Liver (tissue), 9 donors: ENCODE data around the gene NEK7. TPM values are rescaled to one million over a fixed set of nuclear protein-coding genes. Genes with fewer than 3 reads are reported as not detected.

Experiments used
- DNase-seq: peaks from one replicate; pipeline ENCODE4 v3.0.0-alpha.2; 2017; ENCODE audit warnings: low spot score
- H3K27ac ChIP-seq, 2 donors: one replicate each; pipeline ENCODE4 v1.7.0; 2013; ENCODE audit warnings: inconsistent platforms in 2 of 2, low read length in 2 of 2, control low read depth in 1 of 2, low read depth in 1 of 2, mild to moderate bottlenecking in 1 of 2
- H3K27me3 ChIP-seq, 4 donors: one replicate each; pipeline versions ENCODE4 v1.6.1 to v1.7.0; 2013; ENCODE audit warnings: low read length in 3 of 4, inconsistent platforms in 1 of 4, mild to moderate bottlenecking in 1 of 4, moderate library complexity in 1 of 4; ENCODE audit not compliant: control insufficient read depth in 4 of 4, insufficient read depth in 4 of 4
- H3K36me3 ChIP-seq, 4 donors: one replicate each; pipeline versions ENCODE4 v1.6.1 to v1.7.0; 2013; ENCODE audit warnings: low read length in 3 of 4, mild to moderate bottlenecking in 3 of 4, low read depth in 1 of 4, moderate library complexity in 1 of 4; ENCODE audit not compliant: control insufficient read depth in 4 of 4, insufficient read depth in 3 of 4
- H3K4me1 ChIP-seq, 4 donors: one replicate each; pipeline versions ENCODE4 v1.6.1 to v1.7.0; 2013; ENCODE audit warnings: low read length in 3 of 4, mild to moderate bottlenecking in 3 of 4, moderate library complexity in 1 of 4; ENCODE audit not compliant: control insufficient read depth in 4 of 4, insufficient read depth in 4 of 4
- H3K4me3 ChIP-seq, 3 donors: one replicate each; pipeline versions ENCODE4 v1.6.1 to v1.7.0; 2013; ENCODE audit warnings: low read length in 3 of 3, control low read depth in 1 of 3, low read depth in 1 of 3, mild to moderate bottlenecking in 1 of 3
- H3K9ac ChIP-seq, 2 donors: one replicate each; pipeline ENCODE4 v1.7.0; 2013; ENCODE audit warnings: low read length in 2 of 2, mild to moderate bottlenecking in 2 of 2, moderate library complexity in 2 of 2, control low read depth in 1 of 2, low read depth in 1 of 2
- H3K9me3 ChIP-seq, 4 donors: one replicate each; pipeline versions ENCODE4 v1.6.1 to v1.7.0; 2013; ENCODE audit warnings: low read length in 3 of 4; ENCODE audit not compliant: control insufficient read depth in 4 of 4
- EGR1 ChIP-seq, 2 donors: IDR thresholded peaks; 2 replicates each; pipeline ENCODE4 v1.6.1; 2016 to 2018; ENCODE audit warnings: antibody characterized with exemption in 2 of 2, low read depth in 2 of 2
- FOXA1 ChIP-seq: IDR thresholded peaks from 2 replicates; pipeline ENCODE4 v1.6.1; 2016; ENCODE audit warnings: antibody characterized with exemption
- FOXA2 ChIP-seq: IDR thresholded peaks from 2 replicates; pipeline ENCODE4 v1.6.1; 2016; ENCODE audit warnings: antibody characterized with exemption
- GABPA ChIP-seq, 2 donors: IDR thresholded peaks in 1 of 2; conservative IDR thresholded peaks in 1 of 2; 2 replicates each; pipeline ENCODE4 v1.6.1; 2016; ENCODE audit warnings: antibody characterized with exemption in 2 of 2, mild to moderate bottlenecking in 1 of 2, moderate library complexity in 1 of 2
- HNF4A ChIP-seq, 2 donors: conservative IDR thresholded peaks; 2 replicates each; pipeline ENCODE4 v1.6.1; 2016; ENCODE audit warnings: antibody characterized with exemption in 2 of 2, mild to moderate bottlenecking in 2 of 2
- HNF4G ChIP-seq: IDR thresholded peaks from 2 replicates; pipeline ENCODE4 v1.6.1; 2016; ENCODE audit warnings: antibody characterized with exemption
- MAX ChIP-seq: IDR thresholded peaks from 2 replicates; pipeline ENCODE4 v1.6.1; 2016; ENCODE audit warnings: antibody characterized with exemption
- NR2F2 ChIP-seq: IDR thresholded peaks from 2 replicates; pipeline ENCODE4 v1.6.1; 2016; ENCODE audit warnings: antibody characterized with exemption
- RAD21 ChIP-seq, 2 donors: IDR thresholded peaks; 2 replicates each; pipeline ENCODE4 v1.6.1; 2016; ENCODE audit warnings: antibody characterized with exemption in 2 of 2, mild to moderate bottlenecking in 2 of 2
- REST ChIP-seq: IDR thresholded peaks from 2 replicates; pipeline ENCODE4 v1.6.1; 2016; ENCODE audit warnings: antibody characterized with exemption, mild to moderate bottlenecking
- RXRA ChIP-seq, 2 donors: IDR thresholded peaks; 2 replicates each; pipeline ENCODE4 v1.6.1; 2017 to 2018; ENCODE audit warnings: antibody characterized with exemption in 2 of 2, mild to moderate bottlenecking in 1 of 2
- SP1 ChIP-seq: IDR thresholded peaks from 2 replicates; pipeline ENCODE4 v1.6.1; 2018; ENCODE audit warnings: antibody characterized with exemption, mild to moderate bottlenecking
- TAF1 ChIP-seq: conservative IDR thresholded peaks from 2 replicates; pipeline ENCODE4 v1.6.1; 2016; ENCODE audit warnings: antibody characterized with exemption, mild to moderate bottlenecking
- YY1 ChIP-seq: IDR thresholded peaks from 2 replicates; pipeline ENCODE4 v1.6.1; 2016; ENCODE audit warnings: antibody characterized with exemption, mild to moderate bottlenecking
- WGBS: extraction: QIAGEN DNeasy Blood & Tissue Kit; methylation state at CpG from one replicate; pipeline ENCODE4 v1.1.7; 2013; 5-methylcytosine and 5-hydroxymethylcytosine counted together
- polyA plus RNA-seq, 2 donors: library from polyadenylated mRNA; stranded (reverse) in 1 of 2; unstranded in 1 of 2; fragments of 200-250 nt in 1 of 2; fragments of >200 nt in 1 of 2; fragmentation: Nextera tagmentation in 1 of 2; extraction: Ambion mirVana in 1 of 2; gene quantifications; one replicate each; pipeline versions ENCODE4 v1.2.1 to v1.2.3, GENCODE V29; 2013 to 2015
- total RNA-seq, 2 donors: library from RNA; depleted of rRNA; stranded (reverse); fragments of >200 nt; gene quantifications; one replicate each; pipeline ENCODE4 v1.2.3, GENCODE V29; 2014
- TF ChIP-seq, protein P1 (sequence below): IDR thresholded peaks from 2 replicates; pipeline ENCODE4 v1.6.1; 2016; ENCODE audit warnings: antibody characterized with exemption
- TF ChIP-seq, protein P2 (sequence below): fragments of 150-350 bp; IDR thresholded peaks from 2 replicates; pipeline ENCODE4 v1.5.1; 2017; ENCODE audit warnings: improper control_type of control experiment, low read depth, low read length; ENCODE audit not compliant: missing input control
- donor health status: healthy.
- donor health status: healthy.
- donor health status: healthy.
- donor health status: healthy.
- donor health status: healthy.

NEK7 gene
- total and polyA plus RNA-seq, 4 donors: 9.2 to 34.4 (median 20.2) TPM

- no peak for TF ChIP-seq REST
- no peak for TF ChIP-seq EGR1 (IDR thresholded peaks at IDR 0.05; ENCODE audit: low read depth in 2 of 2)
These were observed 161.3 kb downstream of the NEK7 start (continued) for GRCh38 chr1:198318085-198318484.

GRCh38 chr1:198320759-198321158, 164.0 kb downstream of the NEK7 start:
- no peak for DNase-seq
- H3K27ac ChIP-seq: no peak overlapping the region
- 84% methylated on average over 6 of the region's 6 CpGs for WGBS
- TF ChIP-seq REST (no peak), HNF4G (no peak), EGR1 (IDR thresholded peaks at IDR 0.05; ENCODE audit: low read depth in 2 of 2) (no peak)
- H3K27me3 ChIP-seq: no peaks in the 10 kb centered on the region
- no peak overlapping the region for H3K4me3 ChIP-seq
- H3K9me3 ChIP-seq: no peaks in the 10 kb centered on the region
- peaks cover 0 to 6% (median 5%) of the 10 kb centered on the region in 4 donors for H3K36me3 ChIP-seq
- H3K4me1 ChIP-seq: no peaks in the 10 kb centered on the region
- H3K9ac ChIP-seq: no peak overlapping the region

- no peaks in the 10 kb centered on the region for H3K4me1 ChIP-seq
- no peak overlapping the region for H3K9ac ChIP-seq
- no peak overlapping the region for H3K27ac ChIP-seq
- 89% methylated on average over 3 of the region's 3 CpGs for WGBS
- H3K4me3 ChIP-seq: no peak overlapping the region
- DNase-seq: no peak
- H3K36me3 ChIP-seq: peaks cover 0 to 4% (median 0%) of the 10 kb centered on the region in 4 donors
- H3K27me3 ChIP-seq: no peaks in the 10 kb centered on the region
- H3K9me3 ChIP-seq: no peaks in the 10 kb centered on the region
- TF ChIP-seq SP1 (no peak), EGR1 (IDR thresholded peaks at IDR 0.05; ENCODE audit: low read depth in 2 of 2) (no peak), YY1 (no peak), FOXA1 (no peak), MAX (no peak), HNF4G (no peak), NR2F2 (no peak), TAF1 (no peak), FOXA2 (no peak), RXRA (IDR thresholded peaks at IDR 0.05) (no peak), HNF4A (conservative IDR thresholded peaks at IDR 0.05) (no peak), RAD21 (IDR thresholded peaks at IDR 0.05) (no peak), GABPA (IDR thresholded peaks at IDR 0.05 in 1 of 2, conservative IDR thresholded peaks at IDR 0.05 in 1 of 2) (no peak)
- TF ChIP-seq, protein P1, sequence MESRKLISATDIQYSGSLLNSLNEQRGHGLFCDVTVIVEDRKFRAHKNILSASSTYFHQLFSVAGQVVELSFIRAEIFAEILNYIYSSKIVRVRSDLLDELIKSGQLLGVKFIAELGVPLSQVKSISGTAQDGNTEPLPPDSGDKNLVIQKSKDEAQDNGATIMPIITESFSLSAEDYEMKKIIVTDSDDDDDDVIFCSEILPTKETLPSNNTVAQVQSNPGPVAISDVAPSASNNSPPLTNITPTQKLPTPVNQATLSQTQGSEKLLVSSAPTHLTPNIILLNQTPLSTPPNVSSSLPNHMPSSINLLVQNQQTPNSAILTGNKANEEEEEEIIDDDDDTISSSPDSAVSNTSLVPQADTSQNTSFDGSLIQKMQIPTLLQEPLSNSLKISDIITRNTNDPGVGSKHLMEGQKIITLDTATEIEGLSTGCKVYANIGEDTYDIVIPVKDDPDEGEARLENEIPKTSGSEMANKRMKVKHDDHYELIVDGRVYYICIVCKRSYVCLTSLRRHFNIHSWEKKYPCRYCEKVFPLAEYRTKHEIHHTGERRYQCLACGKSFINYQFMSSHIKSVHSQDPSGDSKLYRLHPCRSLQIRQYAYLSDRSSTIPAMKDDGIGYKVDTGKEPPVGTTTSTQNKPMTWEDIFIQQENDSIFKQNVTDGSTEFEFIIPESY: no peak
- TF ChIP-seq, protein P2, sequence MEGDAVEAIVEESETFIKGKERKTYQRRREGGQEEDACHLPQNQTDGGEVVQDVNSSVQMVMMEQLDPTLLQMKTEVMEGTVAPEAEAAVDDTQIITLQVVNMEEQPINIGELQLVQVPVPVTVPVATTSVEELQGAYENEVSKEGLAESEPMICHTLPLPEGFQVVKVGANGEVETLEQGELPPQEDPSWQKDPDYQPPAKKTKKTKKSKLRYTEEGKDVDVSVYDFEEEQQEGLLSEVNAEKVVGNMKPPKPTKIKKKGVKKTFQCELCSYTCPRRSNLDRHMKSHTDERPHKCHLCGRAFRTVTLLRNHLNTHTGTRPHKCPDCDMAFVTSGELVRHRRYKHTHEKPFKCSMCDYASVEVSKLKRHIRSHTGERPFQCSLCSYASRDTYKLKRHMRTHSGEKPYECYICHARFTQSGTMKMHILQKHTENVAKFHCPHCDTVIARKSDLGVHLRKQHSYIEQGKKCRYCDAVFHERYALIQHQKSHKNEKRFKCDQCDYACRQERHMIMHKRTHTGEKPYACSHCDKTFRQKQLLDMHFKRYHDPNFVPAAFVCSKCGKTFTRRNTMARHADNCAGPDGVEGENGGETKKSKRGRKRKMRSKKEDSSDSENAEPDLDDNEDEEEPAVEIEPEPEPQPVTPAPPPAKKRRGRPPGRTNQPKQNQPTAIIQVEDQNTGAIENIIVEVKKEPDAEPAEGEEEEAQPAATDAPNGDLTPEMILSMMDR: no peak
These were observed 169.4 kb downstream of the NEK7 start for GRCh38 chr1:198326232-198326631.
